SK-N-DZ (cell line): ENCODE measurements around the gene PPP6R3.
A peak's percentile ranks its signal among the peaks of the same experiment; 100 is the strongest.

Source experiments
- DNase-seq: peaks from one replicate; pipeline ENCODE4 v3.0.0-alpha.2; 2015; ENCODE audit warnings: low spot score

The PPP6R3 gene

GRCh38 chr11:68650801-68651200, 190.2 kb downstream of the PPP6R3 start:
- DNase-seq = no peak

- no peak for DNase-seq
Observed at GRCh38 chr11:68651208-68651984, 190.8 kb downstream of the PPP6R3 start.

GRCh38 chr11:68651985-68652682, 191.6 kb downstream of the PPP6R3 start:
- no peak for DNase-seq

DNA sequence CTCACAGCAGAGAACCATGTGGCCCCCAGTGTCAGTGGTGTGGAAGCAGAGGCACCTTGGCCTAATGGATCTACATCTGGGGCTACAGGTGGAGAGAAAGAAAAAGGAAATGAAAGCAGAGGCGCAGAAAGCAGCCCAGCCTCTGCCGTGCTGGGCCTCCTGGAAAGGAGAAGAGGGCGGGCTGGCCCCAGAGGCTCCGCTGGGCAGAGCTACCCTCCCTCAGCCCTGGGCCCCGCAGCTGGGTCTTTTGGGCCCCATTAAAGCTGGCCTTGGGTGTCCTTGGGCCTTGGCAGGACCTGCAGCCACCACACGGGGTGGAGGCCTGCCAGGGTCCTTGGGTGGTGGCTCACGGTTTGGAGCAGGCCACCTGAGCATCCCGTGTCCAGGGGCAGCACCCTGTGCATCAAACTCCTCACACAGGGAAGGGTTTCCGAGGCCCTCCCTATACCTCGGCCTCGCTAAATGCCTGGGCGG, 192.2 kb downstream of the PPP6R3 start:
- DNase-seq = no peak

DNA sequence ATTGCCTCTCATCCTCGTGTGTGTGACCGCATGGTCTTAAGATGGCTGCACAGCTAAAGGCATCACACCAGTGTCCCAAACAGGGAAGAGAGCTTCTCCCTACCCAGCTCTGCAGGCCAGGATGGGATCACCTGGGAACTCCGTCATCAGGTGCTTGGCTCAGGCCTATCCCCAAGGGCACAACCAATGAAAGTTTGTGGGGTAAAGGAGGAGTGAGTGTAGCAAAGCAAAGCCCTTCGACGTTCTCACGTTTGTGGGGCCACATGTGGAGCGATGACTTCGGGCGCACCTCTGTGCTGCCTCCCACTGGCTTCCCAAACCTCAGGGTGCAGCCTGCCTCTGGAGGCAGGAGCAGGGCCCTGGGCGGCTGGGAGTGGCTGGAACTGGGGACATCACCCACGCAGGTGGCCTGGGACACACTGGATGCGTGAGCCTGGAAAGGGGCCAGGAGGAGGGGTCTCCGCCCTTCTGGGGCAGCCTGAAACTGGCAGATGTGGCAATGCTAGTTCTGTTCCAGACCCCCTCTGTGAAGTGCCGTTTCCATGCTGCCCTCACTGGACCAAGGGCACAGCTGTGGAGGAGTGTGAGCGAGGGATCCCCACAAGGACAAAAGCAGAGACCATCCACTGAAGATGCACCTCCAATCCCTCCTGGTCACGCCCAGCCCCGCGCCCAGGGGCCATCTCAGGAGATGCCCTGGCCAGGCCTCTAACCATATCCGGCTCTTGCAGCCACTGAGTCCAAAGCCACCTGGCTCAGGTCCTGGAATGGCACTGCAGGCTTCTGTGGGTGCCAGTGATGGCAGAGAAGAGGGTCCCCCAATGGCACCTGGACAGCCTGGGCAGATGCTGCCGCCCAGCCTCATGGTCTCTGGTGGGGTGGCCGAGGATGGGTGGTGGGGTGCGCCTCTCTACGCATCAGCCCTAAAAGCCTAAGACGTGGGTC, 193.2 kb downstream of the PPP6R3 start:
- DNase-seq = no peak

DNA sequence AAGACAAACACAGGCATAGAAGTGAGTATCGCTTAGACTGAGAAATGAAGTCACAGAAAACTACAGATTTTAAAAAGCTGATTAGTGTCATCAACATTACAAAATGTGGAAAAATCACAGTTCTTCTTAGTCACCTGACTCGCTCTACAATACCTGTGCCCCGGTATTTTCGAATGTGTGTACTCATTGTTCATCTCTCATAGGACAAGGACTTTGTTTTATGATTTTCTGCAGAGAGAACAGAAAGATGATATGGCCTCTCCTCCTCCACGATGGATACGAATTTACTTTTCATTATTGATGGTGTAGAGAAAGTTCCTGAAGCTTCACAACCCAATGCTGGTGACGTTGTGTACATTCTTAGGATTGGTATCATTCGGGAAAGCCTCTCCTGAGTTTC, 194.4 kb downstream of the PPP6R3 start:
- no peak for DNase-seq

DNA sequence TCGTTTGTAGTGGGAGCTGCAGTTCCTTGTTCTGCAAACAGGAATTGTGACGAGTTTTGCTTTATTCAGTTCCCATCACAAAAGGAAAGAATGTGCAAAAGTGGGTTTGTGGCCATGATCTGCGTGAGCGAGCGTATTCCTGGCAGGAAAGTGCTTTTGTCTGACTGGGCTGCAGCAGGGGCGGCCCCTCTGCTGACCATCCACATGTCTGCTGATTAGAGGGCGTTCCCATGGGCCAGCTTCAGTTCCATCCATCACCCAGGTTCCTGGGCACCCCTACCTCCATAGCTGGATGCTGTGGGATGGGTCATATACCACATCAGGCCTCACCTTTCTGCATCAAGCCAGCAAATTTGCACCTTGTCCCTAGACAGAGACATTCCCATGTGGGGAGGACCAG, 194.9 kb downstream of the PPP6R3 start:
- no peak for DNase-seq

- DNase-seq = no peak
Observed at GRCh38 chr11:68655806-68656205, 195.3 kb downstream of the PPP6R3 start.

DNA sequence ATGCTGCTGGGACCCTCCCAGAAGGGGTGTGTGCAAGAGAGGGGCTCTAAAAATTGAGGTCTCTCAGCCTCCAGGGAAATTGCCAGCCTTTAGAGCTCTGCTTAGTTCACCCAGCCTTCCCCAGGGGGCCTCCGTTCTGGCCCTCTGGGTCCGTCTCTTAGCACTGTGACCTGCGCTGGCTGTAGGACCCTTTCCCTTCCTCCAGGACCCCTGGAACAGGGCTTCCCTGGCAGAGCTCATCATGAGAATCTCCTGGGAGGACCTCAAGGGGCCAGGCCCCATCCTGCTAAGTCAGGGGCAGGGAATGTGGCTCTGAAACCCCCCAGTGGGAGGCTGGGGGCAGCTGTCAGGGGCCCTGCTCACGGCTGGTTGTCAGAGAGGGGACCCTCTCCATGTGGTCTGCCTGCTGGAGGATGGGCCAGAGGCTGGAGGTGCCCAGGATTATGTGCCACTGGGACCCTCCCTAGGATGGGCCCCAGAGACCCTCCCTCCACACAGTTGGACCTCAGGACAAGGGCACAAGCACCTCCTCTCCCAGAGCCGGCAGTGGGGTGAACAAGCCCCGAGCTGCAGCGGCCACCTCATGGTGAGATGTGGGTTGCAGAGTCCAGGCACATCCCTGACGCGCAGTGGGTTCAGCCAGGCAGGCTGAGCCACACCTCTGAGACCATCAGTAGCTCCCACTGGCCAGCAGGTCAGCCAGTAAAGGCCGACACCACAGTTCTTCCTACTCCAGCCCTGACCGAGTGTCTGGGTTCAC, 196.6 kb downstream of the PPP6R3 start:
- DNase-seq = no peak

GRCh38 chr11:68658097-68658496, 197.5 kb downstream of the PPP6R3 start:
- DNase-seq = no peak

- no peak for DNase-seq
Observed at GRCh38 chr11:68658661-68659060, 198.1 kb downstream of the PPP6R3 start.

DNA sequence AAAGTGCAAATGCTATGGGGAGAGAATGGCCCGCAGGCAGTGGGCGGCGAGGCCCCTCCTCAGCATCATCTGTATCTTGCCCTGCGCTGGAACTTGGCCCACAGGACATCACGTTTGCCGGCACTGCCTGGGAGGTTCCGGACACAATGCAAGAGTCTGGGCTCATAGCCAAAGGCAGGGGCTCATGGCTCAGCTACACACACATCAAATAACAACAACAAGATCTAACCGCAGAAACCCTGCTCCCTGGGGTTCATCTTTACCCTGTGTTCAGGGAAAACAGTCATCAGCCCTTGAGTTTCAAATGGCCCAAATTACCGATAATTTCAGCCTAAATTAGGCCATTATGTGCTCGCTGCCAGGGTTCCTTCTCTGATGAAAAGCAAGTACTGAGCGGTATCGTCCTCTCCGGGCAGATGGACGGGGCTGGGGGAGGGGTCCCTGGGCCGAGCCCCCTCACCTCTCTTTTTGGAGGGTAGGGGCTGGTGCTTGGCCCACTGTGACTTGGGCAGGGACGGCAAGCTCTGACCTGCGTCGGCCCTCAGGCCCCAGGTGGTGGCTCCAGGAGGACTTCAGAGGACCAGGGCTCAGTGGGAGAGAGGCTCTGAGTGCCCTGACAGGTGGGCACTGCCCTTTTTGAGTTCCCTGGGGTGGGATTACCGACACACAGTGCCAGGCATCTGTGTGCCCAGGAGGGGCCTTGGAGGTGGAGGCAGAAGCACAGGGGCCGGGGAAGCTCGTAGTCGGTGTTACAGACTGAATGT, 198.8 kb downstream of the PPP6R3 start:
- peak; percentile 51 for DNase-seq

DNA sequence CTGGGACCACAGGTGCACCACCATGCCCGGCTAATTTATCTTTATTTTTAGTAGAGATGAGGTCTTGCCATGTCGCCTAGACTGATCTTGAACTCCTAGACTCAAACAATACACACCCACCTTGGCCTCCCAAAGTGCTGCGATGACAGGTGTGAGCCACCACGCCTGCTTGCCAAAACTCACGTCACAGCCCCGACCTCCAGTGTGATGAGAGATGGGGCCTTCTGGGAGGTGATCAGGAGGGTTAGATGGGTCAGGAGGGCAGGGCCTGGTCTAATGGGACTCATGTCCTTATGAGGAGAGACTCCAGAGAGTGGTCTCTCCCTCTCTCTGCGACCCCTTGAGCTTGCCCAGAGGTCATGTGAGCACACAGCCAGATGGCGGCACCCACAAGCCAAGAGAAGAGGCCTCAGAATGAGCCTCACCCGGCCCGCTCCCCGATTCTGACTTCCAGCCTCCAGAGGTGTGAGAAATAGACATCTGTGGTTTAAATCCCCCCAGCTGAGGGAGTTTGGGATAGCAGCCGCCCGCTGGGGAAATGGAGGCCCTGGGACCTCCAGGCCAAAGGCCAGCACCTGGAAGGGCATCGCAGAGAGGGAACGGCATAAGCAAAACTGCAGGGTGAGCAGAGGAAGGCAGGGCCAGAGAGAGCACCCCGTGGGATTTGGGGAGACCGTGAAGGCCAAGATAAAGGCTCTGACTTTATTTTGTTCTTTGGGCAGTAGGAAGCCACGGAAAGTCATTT, 199.7 kb downstream of the PPP6R3 start:
- DNase-seq = no peak

DNA sequence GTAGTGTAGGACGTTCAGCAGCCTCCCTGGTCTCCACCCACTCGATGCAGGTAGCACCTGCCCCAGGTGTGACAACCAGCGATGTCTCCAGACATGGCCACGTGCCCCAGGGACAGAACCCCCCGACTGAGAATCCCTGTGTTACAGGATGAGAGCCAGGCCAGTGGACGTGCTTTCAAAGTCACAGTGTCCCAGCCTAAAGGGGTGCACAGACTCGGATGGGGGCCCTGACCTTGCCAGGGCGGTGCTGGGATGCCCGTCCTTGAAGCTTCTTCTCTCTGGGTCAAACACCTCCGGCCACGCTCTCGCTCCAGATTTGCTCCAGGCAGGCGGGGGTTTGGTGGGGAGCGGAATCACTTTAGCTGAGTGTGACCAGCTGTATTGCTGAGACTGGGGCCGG, 200.5 kb downstream of the PPP6R3 start:
- DNase-seq = no peak

- peak; percentile 98 for DNase-seq
Observed at GRCh38 chr11:68661697-68662603, 201.4 kb downstream of the PPP6R3 start.

DNA sequence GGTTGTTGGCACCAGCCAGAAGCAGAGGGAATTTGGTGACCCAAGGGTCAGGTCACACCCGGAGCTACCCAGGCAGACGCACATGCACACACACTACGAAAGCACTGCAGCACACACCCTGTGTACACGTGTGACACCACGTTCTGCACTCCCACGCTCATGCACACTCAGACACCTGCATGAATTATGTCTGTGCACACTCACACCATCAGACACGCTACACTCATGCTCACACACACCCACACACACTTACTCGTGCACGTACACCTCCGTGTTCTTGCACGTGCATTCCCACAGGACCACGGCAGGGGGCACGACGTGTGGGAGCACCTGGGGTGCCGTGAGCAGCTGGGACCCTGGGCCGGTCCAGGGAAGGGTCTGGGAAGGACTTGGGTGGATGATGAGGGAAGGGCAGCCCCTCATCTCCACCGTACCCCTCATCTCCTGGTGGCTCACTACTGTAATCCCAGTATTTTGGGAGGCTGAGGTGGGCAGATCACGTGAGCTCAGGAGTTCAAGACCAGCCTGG, 203.0 kb downstream of the PPP6R3 start:
- DNase-seq = no peak

DNA sequence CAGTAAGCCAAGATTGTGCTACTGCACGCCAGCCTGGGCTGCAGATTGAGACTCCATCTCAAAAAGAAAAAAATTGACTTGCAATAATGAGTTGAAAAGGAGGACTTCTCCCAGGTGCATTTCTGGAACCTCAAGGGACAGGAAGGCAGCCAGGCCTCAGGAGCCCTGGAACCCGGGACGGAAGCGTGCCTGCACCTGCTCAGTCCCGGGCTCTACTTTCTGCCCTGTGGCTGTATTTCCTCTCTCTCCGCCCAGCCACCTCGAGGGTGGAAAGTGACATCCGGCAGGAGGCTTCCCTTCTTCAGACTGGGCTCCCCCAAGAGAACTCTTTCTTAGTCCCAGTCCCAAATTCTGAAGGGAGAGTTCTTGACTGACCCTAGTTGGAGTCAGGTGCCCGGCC, 203.6 kb downstream of the PPP6R3 start:
- no peak for DNase-seq

DNA sequence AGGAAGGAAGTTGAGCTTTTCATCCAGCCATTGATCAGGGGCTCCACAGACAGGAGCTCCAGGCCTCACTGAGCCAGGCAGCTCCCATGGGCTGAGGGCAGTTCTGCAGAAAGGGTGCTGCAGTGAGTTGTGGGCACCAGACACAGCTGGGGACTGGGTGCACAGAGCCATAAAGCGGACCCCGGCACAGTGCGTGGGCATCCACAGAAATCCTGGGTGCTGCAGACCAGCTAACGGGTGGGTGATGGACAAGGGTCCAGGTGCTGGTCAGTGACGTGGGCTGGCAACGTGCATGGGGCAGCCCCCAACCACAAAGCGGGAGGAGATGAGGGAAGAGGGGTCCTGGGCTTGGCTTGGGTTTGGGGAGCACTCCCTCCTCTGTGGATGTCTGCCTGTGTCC, 204.4 kb downstream of the PPP6R3 start:
- no peak for DNase-seq
